Glomerular visceral epithelial cell (primary cell): ENCODE measurements around the gene SPRING1.
"Not testable (repeated sequence)": the region's sequence is repeated elsewhere in the genome, so short reads cannot be mapped to it uniquely, and the experiment has no call there.

Experiments used
- DNase-seq: peaks from one replicate; pipeline ENCODE4 v3.0.0-alpha.2; 2016; ENCODE audit errors: extremely low spot score

The SPRING1 gene, protein sequence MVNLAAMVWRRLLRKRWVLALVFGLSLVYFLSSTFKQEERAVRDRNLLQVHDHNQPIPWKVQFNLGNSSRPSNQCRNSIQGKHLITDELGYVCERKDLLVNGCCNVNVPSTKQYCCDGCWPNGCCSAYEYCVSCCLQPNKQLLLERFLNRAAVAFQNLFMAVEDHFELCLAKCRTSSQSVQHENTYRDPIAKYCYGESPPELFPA

DNA sequence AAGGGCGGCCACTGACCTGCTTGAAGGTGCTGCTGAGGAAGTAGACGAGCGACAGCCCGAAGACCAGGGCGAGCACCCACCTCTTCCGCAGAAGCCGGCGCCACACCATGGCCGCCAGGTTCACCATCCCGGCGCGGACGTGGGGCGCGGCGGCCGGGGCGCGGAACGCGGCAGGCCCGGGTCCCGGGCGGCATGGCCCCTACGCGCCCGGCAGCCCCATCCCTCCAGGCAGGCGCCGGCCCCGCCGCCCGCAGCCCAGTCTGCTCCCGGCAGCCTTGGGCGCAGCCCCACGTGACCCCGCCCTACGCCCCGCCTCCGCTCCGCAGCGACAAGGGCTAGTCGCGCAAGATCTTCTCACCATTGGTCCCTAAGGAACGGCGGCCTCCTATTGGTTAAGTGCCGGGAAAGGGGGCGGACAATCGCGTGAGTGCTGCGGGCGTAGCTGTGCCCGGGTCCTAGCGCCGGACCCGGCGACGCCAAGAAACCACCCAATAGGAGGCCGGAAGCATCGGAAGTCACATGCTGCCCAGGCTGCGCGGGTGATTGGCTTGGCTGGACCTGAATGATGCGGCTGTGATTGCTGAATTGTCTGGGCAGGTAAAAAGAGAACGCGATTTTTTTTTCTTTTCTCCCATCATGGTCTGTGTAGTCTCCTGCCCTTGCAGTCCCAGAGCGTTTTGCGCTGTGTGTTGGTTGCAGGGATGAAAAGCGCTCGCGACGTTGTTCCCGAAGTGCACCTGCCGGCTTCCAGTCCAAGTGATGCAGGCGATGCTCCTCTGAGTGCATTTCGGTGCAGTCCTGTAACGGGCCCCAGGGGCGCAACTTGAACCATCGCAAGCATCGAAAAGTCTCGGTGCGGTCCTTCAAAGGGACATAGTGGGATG is at the start of gene SPRING1, which contains the start of gene RNFT2:
SPRING1 (minus strand) TSS at position 296 of the 884 bp plus-strand sequence; CDS start at position 127, 169 bp downstream.
RNFT2 (plus strand) TSS at position 542 of the 884 bp plus-strand sequence. CDS start 2,183 bp downstream, outside the sequence.
- peak; percentile 100 for DNase-seq

DNA sequence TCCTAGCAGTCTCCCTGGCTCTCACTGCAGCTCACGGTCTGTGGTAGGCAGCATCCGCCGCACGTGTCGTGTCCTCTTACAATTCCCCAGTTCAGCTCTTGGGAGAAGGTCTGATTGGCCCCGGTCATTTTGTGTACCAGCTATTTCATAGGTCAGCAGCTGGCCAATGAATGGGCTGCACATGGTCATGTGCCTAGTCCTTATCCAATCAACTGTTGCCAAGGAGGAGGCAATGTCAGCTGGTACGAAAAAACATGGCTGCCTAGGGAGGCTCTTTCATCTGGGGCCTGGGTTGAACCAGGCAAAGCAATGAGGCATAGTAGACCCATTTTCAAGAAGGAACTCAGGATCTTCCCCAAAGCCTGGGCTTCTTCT is 46.4 kb upstream of the SPRING1 start:
- DNase-seq: no peak

DNA sequence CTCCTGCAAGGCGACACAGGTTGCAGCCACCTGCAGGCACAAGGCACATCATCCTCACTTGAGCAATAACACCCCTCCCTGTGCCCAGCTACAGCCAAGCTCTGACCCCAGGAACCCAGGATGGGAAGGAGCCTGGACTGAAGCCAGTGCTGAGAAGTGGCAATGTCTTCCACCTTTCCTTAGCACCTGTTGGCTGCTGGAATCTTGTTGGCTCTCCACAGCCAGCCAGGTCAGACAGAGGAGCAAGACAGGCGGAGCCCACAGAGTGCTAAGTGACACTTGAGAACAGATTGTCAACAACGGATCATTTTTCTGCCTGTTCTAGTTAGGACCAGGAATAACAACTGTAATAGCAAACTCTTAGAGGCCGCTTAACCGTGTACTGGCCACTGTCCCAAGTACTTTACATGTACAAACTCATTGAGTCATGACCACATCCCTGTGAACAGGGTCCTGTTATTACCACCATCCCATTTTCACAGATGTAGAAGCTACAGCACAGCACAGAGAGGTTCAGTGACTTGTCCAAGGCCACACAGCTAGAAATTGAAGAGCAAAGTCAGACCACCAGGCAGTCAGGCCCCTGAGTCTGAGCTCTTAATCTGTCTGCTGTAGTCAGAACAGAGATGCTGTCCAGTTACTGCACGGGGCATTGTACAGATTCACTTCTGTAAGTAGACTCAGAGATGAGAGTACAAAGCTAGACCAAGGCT is 45.8 kb upstream of the SPRING1 start:
- no peak for DNase-seq

DNA sequence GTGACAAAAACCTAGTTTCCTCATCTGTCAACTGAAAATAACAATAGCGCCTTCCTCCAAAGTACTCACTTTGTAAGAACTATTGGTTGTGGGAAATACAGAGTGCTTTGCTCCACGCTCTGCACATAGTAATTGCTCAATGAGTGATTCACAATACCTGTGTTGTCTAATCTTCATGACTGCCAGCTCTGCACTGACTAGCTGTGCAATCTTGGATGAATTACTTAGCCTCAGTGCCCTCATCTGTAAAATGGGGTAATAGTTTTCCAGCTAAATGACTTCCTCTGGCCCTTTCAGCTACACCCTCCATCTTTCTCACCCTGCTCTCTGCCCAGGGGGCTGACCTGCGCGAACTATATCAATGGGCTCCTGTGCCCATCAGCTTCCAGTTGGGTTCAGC is 43.1 kb upstream of the SPRING1 start:
- DNase-seq: no peak

DNA sequence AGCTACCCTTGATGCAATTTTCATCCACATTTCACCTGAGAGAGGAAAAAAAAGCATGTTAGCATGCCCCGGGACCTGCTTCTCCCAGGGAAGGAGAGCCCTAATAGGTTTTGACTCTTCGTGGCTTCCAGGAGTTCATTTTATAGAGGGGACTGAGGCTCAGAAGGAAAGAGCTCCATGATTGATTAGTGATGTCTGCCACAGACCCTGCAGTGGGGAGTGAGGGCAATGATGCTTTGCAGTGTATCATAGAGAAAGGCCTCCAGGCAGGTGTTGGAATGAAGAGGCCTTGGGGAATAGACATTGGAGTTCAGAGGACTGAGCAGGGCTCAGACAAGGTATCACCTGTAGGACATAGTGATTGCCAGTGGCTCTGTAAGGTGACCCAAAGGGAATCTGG is 41.7 kb upstream of the SPRING1 start:
- no peak for DNase-seq

DNA sequence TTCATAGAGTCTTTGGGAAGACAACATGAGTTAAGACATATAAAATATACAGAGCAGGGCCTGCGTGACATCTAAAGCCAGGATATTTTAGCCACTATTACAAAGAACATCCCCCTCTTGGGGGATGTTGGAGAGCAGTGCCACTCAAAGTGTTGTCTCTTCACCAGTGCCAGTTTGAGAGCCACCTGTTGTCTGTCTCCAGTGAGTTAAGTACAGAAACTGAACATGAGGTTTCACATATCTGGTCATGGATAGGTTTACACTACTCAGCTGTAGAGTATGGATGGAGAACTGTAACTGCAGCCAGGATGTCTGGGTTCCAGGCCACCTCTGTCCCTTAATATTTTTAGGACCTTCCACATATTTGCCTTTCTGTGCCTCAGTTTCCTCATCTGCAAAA is 39.4 kb upstream of the SPRING1 start:
- no peak for DNase-seq

DNA sequence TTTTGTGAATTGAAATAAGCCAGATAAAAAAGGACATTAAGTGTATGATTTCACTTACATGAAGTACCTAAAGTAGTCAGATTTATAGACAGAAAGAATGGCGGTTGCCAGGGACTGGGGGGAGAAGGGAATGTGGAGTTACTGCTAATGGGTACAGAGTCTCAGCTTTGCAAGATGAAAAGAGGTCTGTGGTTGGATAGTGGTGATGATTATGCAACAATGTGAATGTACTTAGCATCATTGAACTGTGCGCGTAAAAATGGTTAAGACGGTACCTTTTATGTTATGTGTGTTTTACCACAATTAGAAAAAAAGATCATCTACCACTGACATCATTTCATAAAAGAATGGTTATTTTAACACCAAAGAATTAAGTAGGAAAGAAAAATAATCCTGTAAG is 36.2 kb upstream of the SPRING1 start:
- no peak for DNase-seq

DNA sequence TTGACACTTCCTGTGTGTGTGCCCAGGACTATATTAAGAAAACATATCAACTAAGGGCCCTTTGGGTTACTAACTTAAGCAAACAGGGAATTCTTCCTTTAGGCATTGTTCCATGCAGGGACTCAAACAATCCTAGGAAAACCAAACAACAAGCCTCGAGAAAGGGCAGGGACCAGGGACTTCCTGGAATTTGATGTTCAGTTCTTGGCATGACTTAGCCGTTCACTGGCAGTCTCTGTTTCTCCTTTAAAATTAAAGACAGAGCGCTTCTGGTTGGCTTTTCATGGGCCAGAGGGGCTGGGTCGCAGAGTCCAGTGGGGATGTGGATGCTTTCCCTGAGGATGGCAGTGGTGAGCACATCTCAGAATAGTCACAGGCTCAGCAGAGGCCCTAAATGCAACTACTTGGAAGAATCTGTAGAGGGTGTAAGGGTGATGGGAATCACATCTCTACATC is 35.4 kb upstream of the SPRING1 start:
- no peak for DNase-seq

DNA sequence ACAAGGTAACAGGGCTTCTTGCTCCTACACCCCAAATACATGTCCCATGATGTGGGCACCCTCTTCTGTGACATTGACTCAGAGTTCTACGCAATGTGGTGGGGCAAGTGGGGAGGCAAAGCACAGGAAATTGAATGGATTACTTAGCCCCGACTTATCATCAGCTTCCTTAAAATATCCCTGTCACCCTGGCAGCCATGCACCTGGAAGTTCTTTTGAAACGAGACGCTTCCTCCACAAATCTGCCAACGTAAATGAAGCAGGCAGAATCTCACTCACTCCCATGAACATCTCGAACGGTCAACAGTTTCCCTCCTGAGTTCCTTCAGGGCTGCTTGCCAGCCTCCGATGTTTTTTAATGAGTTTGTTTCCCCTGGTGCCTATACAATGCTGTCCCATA is 33.8 kb upstream of the SPRING1 start:
- peak; percentile 40 for DNase-seq

DNA sequence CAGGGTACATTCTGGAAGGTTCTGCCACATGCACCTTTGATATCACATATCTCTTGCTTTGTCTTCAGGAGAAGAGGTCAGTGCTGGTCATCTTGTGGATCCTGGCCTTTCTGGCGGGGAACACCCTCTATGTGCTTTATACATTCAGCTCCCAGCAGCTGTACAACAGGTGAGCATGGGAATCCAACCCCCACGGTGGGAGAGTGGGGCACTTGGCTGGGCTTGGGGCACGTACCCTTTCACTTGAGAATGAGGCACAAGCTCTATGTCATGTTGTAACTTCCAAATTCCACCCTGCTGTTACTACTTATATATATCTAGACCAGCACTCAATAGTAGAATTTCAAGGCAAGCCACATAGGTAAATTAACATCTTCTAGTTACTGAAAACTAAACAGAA is 28.9 kb upstream of the SPRING1 start:
- no peak for DNase-seq

DNA sequence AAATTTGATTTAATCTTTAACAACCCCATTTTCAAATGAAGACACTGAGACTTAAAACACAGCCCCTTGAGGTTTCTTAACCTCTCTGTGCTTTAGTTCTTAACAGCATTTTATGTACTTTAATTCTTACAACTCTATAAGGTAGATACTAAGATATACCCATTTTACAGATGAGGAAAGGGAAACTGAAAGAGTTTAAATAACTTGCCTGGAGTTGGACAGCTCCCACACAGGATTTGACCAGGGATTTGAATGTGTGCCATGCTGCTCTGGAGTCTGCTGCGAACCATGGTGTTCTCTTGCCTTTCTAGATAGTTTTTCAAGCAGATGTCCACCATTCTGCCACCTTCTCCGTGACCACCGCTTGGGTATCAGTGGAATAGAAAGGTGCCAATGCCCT is 28.4 kb upstream of the SPRING1 start:
- no peak for DNase-seq

DNA sequence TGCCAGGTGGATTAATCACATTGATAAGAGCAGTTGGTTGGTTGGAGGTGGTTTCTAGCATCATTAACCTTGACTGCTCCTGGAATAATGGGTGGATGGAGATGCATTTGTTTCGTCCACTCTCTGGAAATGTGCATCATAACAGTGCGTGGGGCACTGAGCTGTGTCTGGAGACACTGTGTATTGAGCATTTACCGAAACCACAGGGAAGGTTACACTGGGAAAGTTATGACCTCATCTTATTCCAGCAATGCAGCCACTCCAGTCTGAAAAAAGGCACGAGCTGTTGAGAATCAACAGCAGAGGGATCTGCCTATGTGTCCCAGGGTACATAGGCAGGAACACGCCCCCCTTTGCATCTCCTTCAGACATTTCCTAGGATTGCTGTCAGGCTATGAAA is 27.4 kb upstream of the SPRING1 start:
- DNase-seq: peak; percentile 61

DNA sequence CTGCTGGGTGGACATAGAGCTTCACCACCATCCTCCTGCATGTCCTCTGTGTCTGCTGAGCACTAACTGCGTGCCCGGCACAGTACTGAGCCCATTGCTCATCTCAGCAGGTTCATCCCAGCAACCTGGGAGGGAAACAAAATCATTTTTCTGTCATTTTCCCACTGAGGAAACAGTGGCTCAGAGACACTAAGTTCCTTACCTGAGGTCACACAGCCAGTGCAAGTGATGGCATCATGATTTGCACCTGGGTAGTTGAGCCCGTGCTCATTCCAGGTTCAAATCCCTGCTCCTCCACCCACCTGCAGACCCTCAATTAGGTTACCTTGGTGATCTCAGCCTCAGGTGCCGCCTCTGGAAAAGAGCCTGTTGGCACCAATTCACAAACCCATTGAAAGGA is 23.6 kb upstream of the SPRING1 start:
- no peak for DNase-seq

DNA sequence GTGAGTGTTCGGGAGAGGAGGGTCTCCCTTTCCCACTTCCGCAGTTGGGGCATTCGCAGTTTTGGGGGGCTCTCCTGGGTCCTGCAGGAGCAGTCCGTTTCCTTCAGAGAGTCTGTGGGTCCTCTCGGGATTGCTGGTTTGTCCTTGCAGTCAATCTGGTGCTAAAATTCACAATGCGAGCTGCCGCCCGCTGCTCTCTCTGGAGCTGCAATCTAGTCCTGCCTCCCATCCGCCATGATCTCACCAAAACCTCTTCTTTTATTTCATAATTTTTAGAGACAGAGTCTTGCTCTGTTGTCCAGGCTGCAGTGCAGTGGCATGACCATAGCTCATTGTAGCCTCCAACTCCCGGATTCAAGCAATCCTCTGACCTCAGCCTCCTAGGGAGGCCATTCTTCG is 22.8 kb upstream of the SPRING1 start:
- no peak for DNase-seq

DNA sequence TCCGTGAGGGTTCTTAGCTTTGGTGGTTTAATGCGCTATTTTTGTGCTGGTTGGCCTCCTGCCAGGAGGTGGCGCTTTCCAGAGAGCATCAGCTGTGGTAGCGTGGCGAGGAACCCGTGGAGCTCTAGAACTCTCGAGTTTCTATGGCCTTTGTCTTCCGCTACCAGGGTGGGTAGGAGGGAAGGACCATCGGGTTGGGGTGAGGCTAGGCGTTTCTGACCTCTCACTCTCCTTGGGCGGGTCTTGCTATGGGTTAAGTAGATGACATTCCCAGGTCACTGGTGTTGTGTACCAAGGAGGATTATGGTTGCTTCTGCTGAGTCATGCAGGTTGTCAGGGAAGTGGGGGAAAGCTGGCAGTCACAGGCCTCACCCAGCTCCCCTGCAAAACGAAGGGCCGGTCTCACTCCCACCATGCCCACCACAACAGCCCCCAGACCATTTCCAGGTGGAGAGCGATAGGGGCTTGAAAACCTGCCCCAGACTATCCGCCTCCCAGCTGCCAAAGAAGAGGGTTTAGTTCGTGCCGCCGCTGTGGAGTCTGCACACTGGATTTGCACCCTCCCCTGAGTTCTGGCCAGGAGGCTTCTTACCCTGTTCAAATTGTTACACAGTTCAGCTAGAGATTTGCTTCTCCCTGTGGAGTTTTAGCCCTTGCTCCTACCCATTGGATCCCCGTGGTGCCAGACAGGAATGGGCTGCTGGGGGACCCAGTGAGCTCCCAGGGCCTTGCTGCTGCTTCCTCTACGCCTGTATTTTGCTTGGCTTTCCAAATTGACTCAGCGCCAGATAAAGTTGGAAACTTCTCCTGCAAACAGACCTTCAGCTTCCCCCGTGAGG is 22.1 kb upstream of the SPRING1 start:
- DNase-seq: no peak

DNA sequence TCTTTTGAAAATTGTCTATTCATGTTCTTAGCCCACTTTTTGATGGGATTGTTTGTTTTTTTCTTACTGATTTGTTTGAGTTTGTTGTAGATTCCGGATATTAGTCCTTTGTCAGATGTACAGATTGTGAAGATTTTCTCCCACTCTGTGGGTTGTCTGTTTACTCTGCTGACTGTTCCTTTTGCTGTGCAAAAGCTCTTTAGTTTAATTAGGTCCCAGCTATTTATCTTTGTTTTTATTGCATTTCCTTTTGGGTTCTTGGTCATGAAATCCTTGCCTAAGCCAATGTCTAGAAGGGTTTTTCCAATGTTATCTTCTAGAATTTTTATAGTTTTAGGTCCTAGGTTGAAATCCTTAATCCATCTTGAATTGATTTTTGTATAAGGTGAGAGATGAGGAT is 16.9 kb upstream of the SPRING1 start:
- not testable (repeated sequence) for DNase-seq

DNA sequence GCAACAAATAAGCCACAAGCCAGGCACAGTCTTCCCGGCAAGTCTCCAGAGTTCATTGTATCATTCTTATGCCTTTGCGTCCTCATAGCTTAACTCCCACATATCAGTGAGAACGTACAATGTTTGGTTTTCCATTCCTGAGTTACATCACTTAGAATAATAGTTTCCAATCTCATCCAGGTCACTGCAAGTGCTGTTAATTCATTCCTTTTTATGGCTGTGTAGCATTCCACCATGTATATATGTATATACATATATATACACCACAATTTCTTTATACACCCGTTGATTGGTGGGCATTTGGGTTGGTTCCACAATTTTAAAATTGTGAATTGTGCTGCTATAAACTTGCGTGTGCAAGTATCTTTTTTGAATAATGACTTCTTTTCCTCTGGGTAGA is 16.2 kb upstream of the SPRING1 start:
- not testable (repeated sequence) for DNase-seq

DNA sequence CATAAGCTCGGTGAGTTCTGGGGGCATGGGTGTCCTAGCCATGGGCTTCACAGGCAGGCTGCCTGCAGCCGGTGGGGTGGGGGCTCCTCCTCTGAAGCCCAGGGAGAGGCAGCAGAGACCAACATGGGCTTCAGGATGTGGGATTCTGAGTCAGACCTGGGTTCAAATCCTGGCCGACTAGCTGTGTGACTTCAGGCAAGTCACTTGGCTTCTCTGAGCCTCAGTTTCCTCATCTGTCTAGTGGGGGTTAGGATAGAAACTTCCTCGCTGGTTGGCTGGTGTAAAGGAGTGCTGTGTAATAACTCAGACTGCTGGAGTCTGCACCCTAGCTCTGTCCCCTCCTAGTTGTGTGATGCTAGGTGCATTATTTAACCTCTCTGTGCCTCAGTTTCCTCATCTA is 12.4 kb upstream of the SPRING1 start:
- DNase-seq: no peak

DNA sequence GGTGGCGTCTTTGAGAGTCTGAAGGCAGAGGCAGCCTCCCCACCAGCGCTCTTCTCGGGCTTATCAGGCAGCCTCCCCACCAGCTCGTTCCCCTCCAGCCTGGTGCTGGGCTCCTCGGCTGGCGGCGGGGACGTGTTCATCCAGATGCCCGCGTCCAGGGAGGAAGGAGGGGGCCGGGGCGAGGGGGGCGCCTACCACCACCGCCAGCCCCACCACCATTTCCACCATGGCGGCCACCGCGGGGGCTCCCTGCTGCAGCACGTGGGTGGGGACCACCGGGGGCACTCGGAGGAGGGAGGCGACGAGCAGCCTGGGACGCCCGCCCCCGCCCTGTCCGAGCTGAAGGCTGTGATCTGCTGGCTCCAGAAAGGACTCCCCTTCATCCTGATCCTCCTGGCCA is 12.0 kb upstream of the SPRING1 start:
- no peak for DNase-seq

DNA sequence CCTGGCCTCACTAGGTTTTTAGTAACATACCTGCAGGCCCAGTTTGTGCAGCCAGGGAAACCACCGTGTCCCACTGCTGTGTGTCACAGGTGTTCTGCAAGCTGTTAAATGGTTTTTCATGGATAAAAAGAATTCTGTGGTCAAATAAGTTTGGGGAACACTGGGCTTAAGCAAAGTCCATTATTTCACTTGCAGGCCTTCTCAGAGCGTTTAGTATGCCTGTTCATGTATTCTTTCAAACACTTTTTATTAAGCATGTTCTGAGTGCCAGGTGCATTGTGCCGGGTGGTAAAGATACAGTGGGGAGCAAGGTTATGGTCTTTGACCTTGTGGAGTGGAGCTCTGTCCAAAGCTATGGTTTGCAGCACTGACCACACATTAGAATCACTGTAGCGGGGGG is 7.7 kb upstream of the SPRING1 start:
- DNase-seq: no peak

DNA sequence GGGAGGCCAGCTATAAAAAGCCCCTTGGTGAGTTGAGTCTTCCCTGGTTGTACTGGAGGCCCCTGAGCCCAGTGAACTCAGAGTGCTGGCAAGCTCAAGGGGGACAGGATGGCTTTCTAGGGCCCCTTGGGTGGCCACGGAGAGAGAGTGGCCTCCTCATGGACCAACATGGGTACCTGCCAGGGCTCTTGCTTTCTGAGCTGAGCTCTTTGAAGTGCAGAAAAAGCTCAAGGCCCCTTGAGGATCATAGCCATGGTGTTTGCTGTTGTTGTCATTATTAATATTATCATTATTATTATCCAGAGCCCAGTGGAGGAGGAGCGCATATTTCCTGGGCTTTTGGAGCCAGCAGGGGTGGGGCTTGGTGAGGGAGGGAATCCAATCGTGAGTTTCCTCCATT is 6.9 kb upstream of the SPRING1 start:
- no peak for DNase-seq

DNA sequence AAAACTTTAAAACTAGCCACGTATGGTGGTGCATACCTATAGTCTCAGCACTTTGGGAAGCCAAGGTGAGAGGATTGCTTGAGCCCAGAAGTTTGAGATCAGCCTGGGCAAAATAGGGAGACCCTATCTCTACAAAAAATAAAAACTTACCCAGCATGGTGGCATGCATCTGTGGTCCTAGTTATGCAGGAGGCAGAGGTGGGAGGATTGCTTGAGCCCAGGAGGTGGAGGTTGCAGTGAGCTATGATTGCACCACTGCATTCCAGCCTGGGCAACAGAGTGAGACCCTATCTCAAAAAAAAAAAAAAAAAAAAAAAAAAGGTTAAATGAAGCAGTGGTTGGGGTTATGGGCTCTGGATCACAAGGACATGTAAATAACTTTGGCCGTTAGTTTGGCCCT is 4.9 kb upstream of the SPRING1 start:
- not testable (repeated sequence) for DNase-seq
